HFFc6 (cell line): ENCODE measurements around the gene E4F1. TPM values are rescaled to one million over a fixed set of nuclear protein-coding genes. Genes with fewer than 3 reads are reported as not detected.
"Not testable (repeated sequence)": the region's sequence is repeated elsewhere in the genome, so short reads cannot be mapped to it uniquely, and the experiment has no call there.

ENCODE experiments used
- DNase-seq: peaks from one replicate; pipeline ENCODE4 v3.0.0-alpha.2; 2018
- H3K27ac Mint-ChIP-seq: 2 replicates; pipeline ENCODE4 v1.8.0; 2020; ENCODE audit warnings: mild to moderate bottlenecking, mixed read lengths
- H3K27me3 Mint-ChIP-seq: 2 replicates; pipeline ENCODE4 v1.8.0; 2021; ENCODE audit warnings: mild to moderate bottlenecking, moderate library complexity, mixed read lengths; ENCODE audit not compliant: insufficient read depth
- H3K36me3 Mint-ChIP-seq: 2 replicates; pipeline ENCODE4 v1.8.0; 2021; ENCODE audit warnings: low read depth, mixed read lengths
- H3K4me1 Mint-ChIP-seq: 2 replicates; pipeline ENCODE4 v1.8.0; 2020; ENCODE audit warnings: low read depth, mixed read lengths
- H3K4me3 Mint-ChIP-seq: 2 replicates; pipeline ENCODE4 v1.8.0; 2020; ENCODE audit warnings: mild to moderate bottlenecking, moderate library complexity, mixed read lengths
- H3K9me3 Mint-ChIP-seq: 2 replicates; pipeline ENCODE4 v1.8.0; 2020; ENCODE audit warnings: mild to moderate bottlenecking, mixed read lengths
- CTCF ChIP-seq: fragments of 200-600 bp; sonication (generic); IDR thresholded peaks from 2 replicates; pipeline ENCODE4 v1.5.0; 2021; ENCODE audit warnings: antibody characterized with exemption, mild to moderate bottlenecking
- total RNA-seq, 6 experiments: library from RNA; stranded (reverse); fragmentation: NEBNext Ultra II Directional; extraction: Animal tissue kit (Norgen Biotek cat#: 25700); gene quantifications; 2 replicates in 1 of 6; 3 replicates in 5 of 6; pipeline ENCODE4 v1.2.3, GENCODE V29; 2021

E4F1 gene
- total RNA-seq, 6 experiments from 2014 or later, result 15.8 to 19.8 (median 16.7) TPM

DNA sequence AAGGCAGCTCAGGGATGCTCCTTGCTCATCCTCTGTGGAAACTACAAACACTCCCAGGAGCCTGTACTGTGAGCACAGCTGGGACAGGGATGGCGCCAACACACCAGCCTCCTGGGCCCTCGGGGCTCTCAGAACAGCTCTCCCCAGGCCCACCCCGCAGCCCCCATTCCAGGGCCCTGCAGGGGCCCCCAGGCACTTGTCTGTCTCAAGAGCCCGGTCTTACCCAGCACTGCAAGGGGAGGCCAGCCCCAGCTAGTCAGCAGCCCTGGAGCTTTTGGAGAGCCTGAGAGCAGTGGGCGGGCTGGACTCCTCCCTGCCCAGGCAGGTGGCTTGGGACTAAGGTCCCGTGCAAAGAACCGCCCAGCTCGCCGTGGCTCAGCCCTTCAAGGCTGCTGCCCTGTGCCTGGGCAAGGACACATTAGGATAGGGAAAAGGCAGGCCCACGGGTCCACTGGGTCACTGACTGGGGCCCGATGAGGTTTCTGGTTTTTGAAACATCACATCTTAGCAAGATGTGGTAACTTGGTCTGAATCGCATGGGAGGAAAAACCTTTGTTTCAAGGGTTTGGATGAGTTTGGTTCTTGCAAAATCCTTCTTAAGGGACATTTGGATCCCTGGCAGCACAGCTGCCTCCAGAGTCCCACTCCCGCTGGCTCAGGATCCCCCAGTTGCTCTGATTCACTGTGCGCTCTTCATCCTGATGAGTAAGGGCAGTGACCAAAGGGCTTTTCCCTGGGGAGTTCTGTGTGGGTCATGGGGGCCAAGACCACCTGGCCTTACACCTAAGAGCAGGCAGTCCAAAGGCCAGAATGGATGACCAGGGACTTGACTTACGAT, 15.7 kb downstream of the E4F1 start:
- H3K27ac Mint-ChIP-seq, result no peak overlapping the region
- no peak for DNase-seq
- no peaks in the 10 kb centered on the region for H3K4me1 Mint-ChIP-seq
- no peak for TF ChIP-seq CTCF
- H3K36me3 Mint-ChIP-seq, result peaks cover 9% of the 10 kb centered on the region
- H3K9me3 Mint-ChIP-seq, result no peaks in the 10 kb centered on the region
- H3K27me3 Mint-ChIP-seq, result no peaks in the 10 kb centered on the region
- no peak overlapping the region for H3K4me3 Mint-ChIP-seq

- not testable (repeated sequence) for H3K27me3 Mint-ChIP-seq, H3K4me3 Mint-ChIP-seq, H3K36me3 Mint-ChIP-seq, DNase-seq, H3K9me3 Mint-ChIP-seq, H3K4me1 Mint-ChIP-seq, H3K27ac Mint-ChIP-seq
Observed at GRCh38 chr16:2240331-2240730, 16.9 kb downstream of the E4F1 start.

DNA sequence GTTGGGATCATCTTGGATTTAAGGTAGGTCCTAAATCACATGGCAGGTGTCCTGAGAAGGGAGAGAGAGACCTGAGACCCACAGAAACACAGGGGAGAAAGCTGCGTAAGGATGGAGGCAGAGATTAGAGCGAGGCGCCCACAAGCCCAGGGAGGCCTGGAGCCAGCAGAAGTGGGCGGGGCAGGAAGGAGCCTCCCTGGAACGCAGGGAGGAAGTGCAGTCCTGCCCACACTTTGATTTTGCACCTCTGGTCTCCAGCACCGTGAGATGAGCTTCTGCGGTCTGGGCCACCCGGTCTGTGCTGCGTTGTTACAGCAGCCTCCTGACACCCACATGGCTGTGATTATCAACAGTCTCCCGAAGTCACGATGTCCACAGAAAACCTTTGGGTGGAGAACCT, 19.2 kb downstream of the E4F1 start:
- Mint-ChIP-seq H3K4me3 (no peak overlapping the region), H3K4me1 (no peaks in the 10 kb centered on the region), H3K27ac (no peak overlapping the region), H3K27me3 (no peaks in the 10 kb centered on the region), H3K9me3 (no peaks in the 10 kb centered on the region), H3K36me3 (peaks cover 14% of the 10 kb centered on the region)
- TF ChIP-seq CTCF, result no peak
- DNase-seq, result no peak

DNA sequence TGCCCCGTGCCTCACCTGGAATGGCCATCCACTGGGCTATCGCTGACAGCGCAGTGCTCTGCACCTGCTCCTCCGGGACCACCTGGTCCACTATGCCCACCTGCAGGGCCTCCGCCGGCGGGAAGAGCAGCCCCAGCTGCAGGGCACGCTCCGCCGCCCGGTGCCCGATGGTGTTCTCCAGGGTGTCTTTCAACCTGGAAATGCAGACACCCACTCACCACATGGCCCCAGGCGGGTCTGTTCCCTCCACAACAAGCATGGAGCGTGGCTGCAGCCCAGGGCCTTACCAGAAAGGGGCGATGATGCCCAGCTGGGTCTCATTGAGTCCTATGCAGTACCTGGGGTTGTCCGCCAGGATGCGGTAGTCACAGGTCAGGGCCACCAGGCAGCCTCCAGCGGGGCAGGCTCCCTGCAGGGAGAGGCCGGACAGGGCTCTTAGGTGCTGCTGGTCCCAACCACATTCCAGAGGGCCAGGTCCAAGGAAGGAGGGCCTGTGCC, 19.7 kb downstream of the E4F1 start:
- Mint-ChIP-seq H3K4me3 (no peak overlapping the region), H3K27me3 (no peaks in the 10 kb centered on the region), H3K9me3 (no peaks in the 10 kb centered on the region), H3K36me3 (peaks cover 14% of the 10 kb centered on the region), H3K27ac (no peak overlapping the region), H3K4me1 (no peaks in the 10 kb centered on the region)
- no peak; the same call in 1 of the 2 replicates for TF ChIP-seq CTCF
- DNase-seq, result no peak

DNA sequence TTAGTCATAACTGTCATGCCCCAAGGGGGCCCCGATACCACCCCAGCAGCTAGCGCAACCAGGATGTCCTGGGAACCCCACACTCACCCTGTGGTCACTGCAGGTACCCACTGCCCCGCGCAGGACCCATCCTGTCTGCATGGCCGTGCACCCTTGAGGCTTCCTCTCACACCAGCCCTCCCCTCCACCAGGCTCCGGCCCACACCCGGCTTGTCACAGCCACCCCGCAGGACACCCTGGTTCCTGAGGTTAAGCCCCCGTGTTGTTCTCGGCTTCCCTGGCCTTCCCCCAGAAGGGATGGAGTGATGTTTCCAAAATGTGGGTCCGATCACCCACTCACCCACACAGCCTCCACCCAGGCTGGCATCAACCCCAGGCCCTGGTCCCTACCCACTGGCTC, 20.4 kb downstream of the E4F1 start:
- Mint-ChIP-seq H3K4me3 (no peak overlapping the region), H3K27ac (no peak overlapping the region), H3K4me1 (no peaks in the 10 kb centered on the region)

More for the DNA sequence above, 20.4 kb downstream of the E4F1 start:
- Mint-ChIP-seq H3K27me3 (no peaks in the 10 kb centered on the region), H3K36me3 (peaks cover 14% of the 10 kb centered on the region), H3K9me3 (no peaks in the 10 kb centered on the region)
- TF ChIP-seq CTCF, result no peak
- no peak for DNase-seq
